Peyer's patch (tissue), 4 donors: Measurements from ENCODE around the gene PLA2G2D.

ENCODE experiments used
- POLR2A ChIP-seq, 2 donors: fragments of 450-650 bp; IDR thresholded peaks; one replicate each; pipeline ENCODE4 v1.5.1; 2017; ENCODE audit warnings: antibody characterized with exemption in 2 of 2, mild to moderate bottlenecking in 2 of 2, moderate library complexity in 2 of 2
- TF ChIP-seq, protein P1 (sequence below), 6 experiments: fragments of 450-650 bp in 4 of 6; fragments of 200-600 bp in 2 of 6; sonication (generic) in 1 of 6; IDR thresholded peaks; one replicate each; pipeline ENCODE4 v1.5.1; 2017 to 2019; ENCODE audit warnings: antibody characterized with exemption in 6 of 6, mild to moderate bottlenecking in 3 of 6, moderate library complexity in 1 of 6

GRCh38 chr1:20147846-20148570, 28.7 kb upstream of the PLA2G2D start:
- TF ChIP-seq, protein P1, sequence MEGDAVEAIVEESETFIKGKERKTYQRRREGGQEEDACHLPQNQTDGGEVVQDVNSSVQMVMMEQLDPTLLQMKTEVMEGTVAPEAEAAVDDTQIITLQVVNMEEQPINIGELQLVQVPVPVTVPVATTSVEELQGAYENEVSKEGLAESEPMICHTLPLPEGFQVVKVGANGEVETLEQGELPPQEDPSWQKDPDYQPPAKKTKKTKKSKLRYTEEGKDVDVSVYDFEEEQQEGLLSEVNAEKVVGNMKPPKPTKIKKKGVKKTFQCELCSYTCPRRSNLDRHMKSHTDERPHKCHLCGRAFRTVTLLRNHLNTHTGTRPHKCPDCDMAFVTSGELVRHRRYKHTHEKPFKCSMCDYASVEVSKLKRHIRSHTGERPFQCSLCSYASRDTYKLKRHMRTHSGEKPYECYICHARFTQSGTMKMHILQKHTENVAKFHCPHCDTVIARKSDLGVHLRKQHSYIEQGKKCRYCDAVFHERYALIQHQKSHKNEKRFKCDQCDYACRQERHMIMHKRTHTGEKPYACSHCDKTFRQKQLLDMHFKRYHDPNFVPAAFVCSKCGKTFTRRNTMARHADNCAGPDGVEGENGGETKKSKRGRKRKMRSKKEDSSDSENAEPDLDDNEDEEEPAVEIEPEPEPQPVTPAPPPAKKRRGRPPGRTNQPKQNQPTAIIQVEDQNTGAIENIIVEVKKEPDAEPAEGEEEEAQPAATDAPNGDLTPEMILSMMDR (IDR thresholded peaks at IDR 0.05): no peak
- no peak for TF ChIP-seq POLR2A (IDR thresholded peaks at IDR 0.05)
